ENCODE data around the gene SEC14L6. TPM values are rescaled to one million over a fixed set of nuclear protein-coding genes. Genes with fewer than 3 reads are reported as not detected.

SEC14L6 gene
- total RNA-seq, 1 donor from 2014 or later: 0.54 TPM

GRCh38 chr22:30578481-30578880 is 31.9 kb upstream of the SEC14L6 start:
- Mint-ChIP-seq H3K4me1 (ENCODE audit: unreplicated experiment) (peaks cover 10% of the 10 kb centered on the region), H3K9me3 (ENCODE audit: unreplicated experiment) (no peaks in the 10 kb centered on the region), H3K27me3 (ENCODE audit: unreplicated experiment) (peaks cover 6% of the 10 kb centered on the region), H3K4me3 (ENCODE audit: unreplicated experiment) (no peak overlapping the region), H3K36me3 (ENCODE audit: unreplicated experiment) (peaks cover 40% of the 10 kb centered on the region), H3K27ac (ENCODE audit: unreplicated experiment) (no peak overlapping the region)
- DNase-seq (ENCODE audit: extremely low spot score, unreplicated experiment): no peak
- TF ChIP-seq CTCF (IDR thresholded peaks at IDR 0.05): no peak

GRCh38 chr22:30575859-30576258 is 29.3 kb upstream of the SEC14L6 start:
- H3K27me3 Mint-ChIP-seq (ENCODE audit: unreplicated experiment): peaks cover 16% of the 10 kb centered on the region
- DNase-seq (ENCODE audit: extremely low spot score, unreplicated experiment): no peak
- no peak overlapping the region for H3K27ac Mint-ChIP-seq (ENCODE audit: unreplicated experiment)
- no peak for TF ChIP-seq CTCF (IDR thresholded peaks at IDR 0.05)
- H3K4me3 Mint-ChIP-seq (ENCODE audit: unreplicated experiment): no peak overlapping the region
- H3K9me3 Mint-ChIP-seq (ENCODE audit: unreplicated experiment): no peaks in the 10 kb centered on the region
- H3K36me3 Mint-ChIP-seq (ENCODE audit: unreplicated experiment): peaks cover 38% of the 10 kb centered on the region
- H3K4me1 Mint-ChIP-seq (ENCODE audit: unreplicated experiment): peaks cover 10% of the 10 kb centered on the region

GRCh38 chr22:30574997-30575671 is 28.6 kb upstream of the SEC14L6 start:
- Mint-ChIP-seq H3K4me3 (ENCODE audit: unreplicated experiment) (peak overlapping the region; percentile 59), H3K27me3 (ENCODE audit: unreplicated experiment) (peaks cover 17% of the 10 kb centered on the region), H3K9me3 (ENCODE audit: unreplicated experiment) (no peaks in the 10 kb centered on the region), H3K27ac (ENCODE audit: unreplicated experiment) (no peak overlapping the region), H3K4me1 (ENCODE audit: unreplicated experiment) (peaks cover 10% of the 10 kb centered on the region), H3K36me3 (ENCODE audit: unreplicated experiment) (peaks cover 32% of the 10 kb centered on the region)
- DNase-seq (ENCODE audit: extremely low spot score, unreplicated experiment): no peak
- no peak for TF ChIP-seq CTCF (IDR thresholded peaks at IDR 0.05)

GRCh38 chr22:30574095-30574981 is 27.8 kb upstream of the SEC14L6 start, which contains the start of gene GAL3ST1:
TSS of gene GAL3ST1 (minus strand) at chr22:30574665. CDS start at chr22:30557392, 17,273 bp downstream.
- DNase-seq (ENCODE audit: extremely low spot score, unreplicated experiment): no peak
- H3K36me3 Mint-ChIP-seq (ENCODE audit: unreplicated experiment): peaks cover 25% of the 10 kb centered on the region
- no peak for TF ChIP-seq CTCF (IDR thresholded peaks at IDR 0.05)
- H3K9me3 Mint-ChIP-seq (ENCODE audit: unreplicated experiment): no peaks in the 10 kb centered on the region
- peaks cover 17% of the 10 kb centered on the region for H3K27me3 Mint-ChIP-seq (ENCODE audit: unreplicated experiment)
- peak within 1 kb of the TSS; percentile 59 for H3K4me3 Mint-ChIP-seq (ENCODE audit: unreplicated experiment)
- no peak within 1 kb of the TSS for H3K27ac Mint-ChIP-seq (ENCODE audit: unreplicated experiment)
- H3K4me1 Mint-ChIP-seq (ENCODE audit: unreplicated experiment): peaks cover 10% of the 10 kb centered on the region

GRCh38 chr22:30573594-30574094 is 27.1 kb upstream of the SEC14L6 start:
- no peaks in the 10 kb centered on the region for H3K9me3 Mint-ChIP-seq (ENCODE audit: unreplicated experiment)
- peaks cover 20% of the 10 kb centered on the region for H3K27me3 Mint-ChIP-seq (ENCODE audit: unreplicated experiment)
- no peak overlapping the region for H3K27ac Mint-ChIP-seq (ENCODE audit: unreplicated experiment)
- H3K36me3 Mint-ChIP-seq (ENCODE audit: unreplicated experiment): peaks cover 18% of the 10 kb centered on the region
- no peak overlapping the region for H3K4me3 Mint-ChIP-seq (ENCODE audit: unreplicated experiment)
- DNase-seq (ENCODE audit: extremely low spot score, unreplicated experiment): no peak
- no peak for TF ChIP-seq CTCF (IDR thresholded peaks at IDR 0.05)
- peaks cover 10% of the 10 kb centered on the region for H3K4me1 Mint-ChIP-seq (ENCODE audit: unreplicated experiment)
